NT2/D1 (cell line): Measurements from ENCODE around the gene SLC37A4.
"Not testable (repeated sequence)": the region's sequence is repeated elsewhere in the genome, so short reads cannot be mapped to it uniquely, and the experiment has no call there.

ENCODE experiments used
- DNase-seq: peaks from one replicate; pipeline ENCODE4 v3.0.0-alpha.2; 2011; ENCODE audit warnings: low read depth, low spot score
- H3K27me3 ChIP-seq: 2 replicates; pipeline ENCODE4 v1.6.0; 2011; ENCODE audit warnings: mild to moderate bottlenecking; ENCODE audit not compliant: insufficient read length, insufficient read depth
- H3K36me3 ChIP-seq: 2 replicates; pipeline ENCODE4 v1.6.1; 2011; ENCODE audit warnings: mild to moderate bottlenecking, low read length, mixed read lengths; ENCODE audit not compliant: insufficient read depth, insufficient read length
- H3K4me1 ChIP-seq: 2 replicates; pipeline ENCODE4 v1.5.1; 2011; ENCODE audit not compliant: insufficient read depth, insufficient read length
- H3K4me3 ChIP-seq: 2 replicates; pipeline ENCODE4 v1.5.1; 2011; ENCODE audit warnings: low read depth; ENCODE audit not compliant: insufficient read length
- H3K9ac ChIP-seq: 2 replicates; pipeline ENCODE4 v1.6.0; 2011; ENCODE audit warnings: low read depth; ENCODE audit not compliant: insufficient read length
- H3K9me3 ChIP-seq: 2 replicates; pipeline ENCODE4 v1.5.1; 2011; ENCODE audit warnings: mild to moderate bottlenecking, low read length; ENCODE audit not compliant: insufficient read depth
- SUZ12 ChIP-seq: IDR thresholded peaks from 2 replicates; pipeline ENCODE4 v1.6.1; 2011; ENCODE audit not compliant: insufficient read length, insufficient read depth; ENCODE audit errors: extremely low read depth
- YY1 ChIP-seq: IDR thresholded peaks from 2 replicates; pipeline ENCODE4 v1.6.1; 2011; ENCODE audit not compliant: insufficient read length, insufficient read depth
- ZNF274 ChIP-seq: IDR thresholded peaks from 2 replicates; pipeline ENCODE4 v1.6.1; 2011; ENCODE audit warnings: mild to moderate bottlenecking, low read depth, low read length

The SLC37A4 gene

GRCh38 chr11:119024430-119025098, 6.1 kb downstream of the SLC37A4 start:
- Histone ChIP-seq H3K27me3 (no peaks in the 10 kb centered on the region), H3K4me1 (peaks cover 13% of the 10 kb centered on the region), H3K36me3 (peaks cover 78% of the 10 kb centered on the region), H3K9me3 (no peaks in the 10 kb centered on the region), H3K9ac (no peak overlapping the region), H3K4me3 (no peak overlapping the region)
- TF ChIP-seq ZNF274: no peak
- TF ChIP-seq YY1: no peak
- TF ChIP-seq SUZ12: no peak
- no peak for DNase-seq

GRCh38 chr11:119023741-119024140, 6.9 kb downstream of the SLC37A4 start:
- peaks cover 7% of the 10 kb centered on the region for H3K4me1 ChIP-seq
- no peak overlapping the region for H3K4me3 ChIP-seq
- no peaks in the 10 kb centered on the region for H3K27me3 ChIP-seq
- TF ChIP-seq YY1: no peak
- TF ChIP-seq ZNF274: no peak
- TF ChIP-seq SUZ12: no peak
- H3K9ac ChIP-seq: no peak overlapping the region
- H3K9me3 ChIP-seq: no peaks in the 10 kb centered on the region
- H3K36me3 ChIP-seq: peaks cover 74% of the 10 kb centered on the region
- no peak for DNase-seq

DNA sequence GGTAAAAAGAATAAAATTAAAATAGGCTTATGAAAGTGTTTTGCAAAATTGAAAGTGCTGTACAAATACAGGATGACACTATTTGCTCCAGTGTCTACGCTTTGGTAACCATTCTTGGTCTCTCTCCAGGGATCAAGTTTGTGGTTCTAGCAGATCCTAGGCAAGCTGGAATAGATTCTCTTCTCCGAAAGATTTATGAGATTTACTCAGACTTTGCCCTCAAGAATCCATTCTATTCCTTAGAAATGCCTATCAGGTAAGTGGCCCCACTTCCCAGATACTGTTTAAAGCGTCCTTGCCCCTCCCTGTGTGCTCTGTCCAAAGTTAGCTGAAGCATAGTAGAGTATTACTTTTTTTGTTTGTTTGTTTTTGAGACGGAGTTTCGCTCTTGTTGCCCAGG, 9.0 kb downstream of the SLC37A4 start:
- DNase-seq: no peak
- no peaks in the 10 kb centered on the region for H3K27me3 ChIP-seq
- H3K9me3 ChIP-seq: no peaks in the 10 kb centered on the region
- H3K9ac ChIP-seq: no peak overlapping the region
- H3K4me3 ChIP-seq: no peak overlapping the region
- H3K36me3 ChIP-seq: peaks cover 66% of the 10 kb centered on the region
- peaks cover 4% of the 10 kb centered on the region for H3K4me1 ChIP-seq
- no peak for TF ChIP-seq ZNF274
- no peak for TF ChIP-seq SUZ12
- TF ChIP-seq YY1: no peak

- H3K36me3 ChIP-seq: peaks cover 66% of the 10 kb centered on the region
- TF ChIP-seq SUZ12: no peak
Measured at GRCh38 chr11:119019996-119020395, 10.7 kb downstream of the SLC37A4 start.

GRCh38 chr11:119018074-119018938, 12.4 kb downstream of the SLC37A4 start, which contains the start of the genes RPS25 and TRAPPC4:
Gene RPS25, minus strand, starts transcription at chr11:119018343. Its CDS starts 59 bp downstream, at chr11:119018284.
Gene TRAPPC4, plus strand, starts transcription at chr11:119018766. Its CDS starts 30 bp downstream, at chr11:119018796.
- DNase-seq: peak; percentile 94
- H3K9ac ChIP-seq: peak within 1 kb of the TSS; percentile 94
- H3K36me3 ChIP-seq: peaks cover 67% of the 10 kb centered on the region

More at GRCh38 chr11:119019996-119020395, 10.7 kb downstream of the SLC37A4 start:
- no peak overlapping the region for H3K9ac ChIP-seq
- no peak for DNase-seq
- no peaks in the 10 kb centered on the region for H3K9me3 ChIP-seq
- H3K4me3 ChIP-seq: no peak overlapping the region
- H3K27me3 ChIP-seq: no peaks in the 10 kb centered on the region
- H3K4me1 ChIP-seq: peaks cover 5% of the 10 kb centered on the region

GRCh38 chr11:119017377-119017776, 13.3 kb downstream of the SLC37A4 start:
- H3K4me1 ChIP-seq, DNase-seq: not testable (repeated sequence)
- peak overlapping the region; percentile 98 for H3K4me3 ChIP-seq

More at GRCh38 chr11:119018074-119018938, 12.4 kb downstream of the SLC37A4 start, which contains the start of the genes RPS25 and TRAPPC4:
- H3K4me3 ChIP-seq: peak within 1 kb of the TSS; percentile 98
- H3K9me3 ChIP-seq: no peaks in the 10 kb centered on the region
- H3K27me3 ChIP-seq: no peaks in the 10 kb centered on the region
- TF ChIP-seq YY1 (peak; percentile 44), ZNF274 (no peak), SUZ12 (no peak)
- H3K4me1 ChIP-seq: peaks cover 5% of the 10 kb centered on the region

DNA sequence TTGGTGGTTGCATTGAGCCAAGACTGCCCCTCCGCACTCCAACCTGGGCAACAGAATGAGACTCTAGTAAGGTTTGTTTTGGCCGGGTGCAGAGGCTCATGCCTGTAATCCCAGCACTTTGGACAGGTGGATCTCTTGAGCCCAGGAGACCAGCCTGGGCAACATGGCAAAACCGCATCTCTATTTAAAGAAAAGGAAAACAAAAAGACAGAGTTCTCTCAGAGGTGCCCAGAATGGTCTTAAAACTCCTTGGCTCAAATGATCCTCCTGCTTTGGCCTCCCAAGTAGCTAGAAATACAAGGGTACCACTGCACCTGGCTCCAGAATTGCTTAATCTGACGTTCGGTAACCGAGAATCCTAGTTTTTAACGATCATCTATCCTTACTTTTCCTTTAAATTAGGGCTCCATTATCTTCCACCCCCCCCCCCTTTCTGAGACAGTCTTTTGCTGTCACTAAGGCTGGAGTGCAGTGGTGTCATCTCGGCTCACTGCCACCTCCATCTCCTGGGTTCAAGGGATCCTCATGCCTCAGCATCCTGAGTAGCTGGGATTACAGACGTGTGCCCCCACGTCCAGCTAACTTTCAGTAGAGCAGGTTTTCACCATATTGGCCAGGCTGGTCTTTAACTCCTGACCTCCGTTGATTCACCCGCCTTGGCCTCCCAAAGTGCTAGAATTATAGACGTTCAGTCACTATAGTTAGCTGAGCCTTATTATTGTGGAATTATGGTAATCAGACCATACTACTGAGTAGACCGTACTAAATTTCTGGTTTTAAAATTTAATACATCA, 14.3 kb downstream of the SLC37A4 start:
- Histone ChIP-seq H3K9me3 (no peaks in the 10 kb centered on the region), H3K4me1 (peaks cover 5% of the 10 kb centered on the region), H3K4me3 (peak overlapping the region; percentile 98), H3K36me3 (peaks cover 70% of the 10 kb centered on the region), H3K27me3 (no peaks in the 10 kb centered on the region), H3K9ac (peak overlapping the region; percentile 53)
- TF ChIP-seq YY1: no peak
- no peak for TF ChIP-seq ZNF274
- no peak for TF ChIP-seq SUZ12
- no peak for DNase-seq

More at GRCh38 chr11:119017377-119017776, 13.3 kb downstream of the SLC37A4 start:
- H3K36me3 ChIP-seq: peaks cover 69% of the 10 kb centered on the region
- H3K27me3 ChIP-seq, H3K9me3 ChIP-seq: not testable (repeated sequence)
- peak overlapping the region; percentile 94 for H3K9ac ChIP-seq
